GM12864 (cell line): Measurements from ENCODE around the gene TAX1BP1.

Experiments used
- DNase-seq: peaks from one replicate; pipeline ENCODE4 v3.0.0-alpha.2; 2011; ENCODE audit warnings: low read depth
- H3K4me3 ChIP-seq: 2 replicates; pipeline ENCODE4 v1.5.1; 2011; ENCODE audit warnings: mild to moderate bottlenecking, low read depth, low read length, control low read depth
- TF ChIP-seq, protein P1 (sequence below): IDR thresholded peaks from 2 replicates; pipeline ENCODE4 v1.5.1; 2011; ENCODE audit warnings: low read depth, mild to moderate bottlenecking, moderate library complexity, low read length, control low read depth, inconsistent platforms; ENCODE audit errors: missing control alignments

The TAX1BP1 gene

DNA sequence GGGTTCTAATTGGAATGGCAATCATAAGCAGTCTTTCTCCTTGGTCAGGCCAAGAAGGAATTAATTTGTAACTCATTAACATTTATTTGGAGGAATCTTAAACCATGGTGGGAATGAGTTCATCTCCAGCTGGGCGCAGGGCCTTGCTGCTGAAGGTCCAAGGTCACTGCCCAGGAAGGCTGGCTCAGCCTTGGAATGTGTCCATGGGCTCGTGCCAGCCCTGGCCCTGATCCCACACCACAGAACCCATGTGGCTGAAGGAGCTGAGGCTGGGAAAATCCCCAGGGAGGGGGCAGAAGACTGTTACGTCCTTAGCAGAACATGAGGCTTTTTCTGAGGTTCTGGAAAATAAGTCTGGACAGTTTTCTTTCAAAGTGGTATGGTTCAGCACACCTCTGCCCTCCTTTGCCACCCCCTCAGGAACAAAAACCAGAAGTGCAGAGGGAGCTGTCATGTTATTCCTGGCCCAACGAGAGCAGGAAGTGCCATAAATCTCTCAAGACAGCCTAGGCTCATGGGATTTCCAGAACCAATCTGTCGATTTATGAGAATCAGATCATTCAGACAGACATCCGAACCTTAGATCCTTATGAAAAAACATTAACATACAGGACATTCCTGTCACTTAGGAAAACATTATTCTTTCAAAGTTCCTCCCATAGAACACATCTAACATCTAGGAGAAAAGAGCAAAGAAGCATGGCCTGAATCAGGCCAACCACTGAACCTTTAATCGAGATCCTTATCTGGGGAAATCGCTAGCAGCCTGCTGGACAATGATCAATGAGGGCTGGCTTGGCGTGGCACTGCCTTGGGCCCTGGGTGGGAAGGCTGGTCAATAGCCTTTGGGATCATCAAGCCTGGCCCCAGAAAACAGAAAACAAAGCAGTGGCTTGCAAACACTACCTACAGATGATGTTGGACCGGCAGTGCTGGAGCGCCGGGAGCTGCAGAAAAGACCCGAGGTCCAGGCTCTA lies 134.3 kb downstream of the TAX1BP1 start:
- no peak for DNase-seq
- H3K4me3 ChIP-seq: no peak overlapping the region
- TF ChIP-seq, protein P1, sequence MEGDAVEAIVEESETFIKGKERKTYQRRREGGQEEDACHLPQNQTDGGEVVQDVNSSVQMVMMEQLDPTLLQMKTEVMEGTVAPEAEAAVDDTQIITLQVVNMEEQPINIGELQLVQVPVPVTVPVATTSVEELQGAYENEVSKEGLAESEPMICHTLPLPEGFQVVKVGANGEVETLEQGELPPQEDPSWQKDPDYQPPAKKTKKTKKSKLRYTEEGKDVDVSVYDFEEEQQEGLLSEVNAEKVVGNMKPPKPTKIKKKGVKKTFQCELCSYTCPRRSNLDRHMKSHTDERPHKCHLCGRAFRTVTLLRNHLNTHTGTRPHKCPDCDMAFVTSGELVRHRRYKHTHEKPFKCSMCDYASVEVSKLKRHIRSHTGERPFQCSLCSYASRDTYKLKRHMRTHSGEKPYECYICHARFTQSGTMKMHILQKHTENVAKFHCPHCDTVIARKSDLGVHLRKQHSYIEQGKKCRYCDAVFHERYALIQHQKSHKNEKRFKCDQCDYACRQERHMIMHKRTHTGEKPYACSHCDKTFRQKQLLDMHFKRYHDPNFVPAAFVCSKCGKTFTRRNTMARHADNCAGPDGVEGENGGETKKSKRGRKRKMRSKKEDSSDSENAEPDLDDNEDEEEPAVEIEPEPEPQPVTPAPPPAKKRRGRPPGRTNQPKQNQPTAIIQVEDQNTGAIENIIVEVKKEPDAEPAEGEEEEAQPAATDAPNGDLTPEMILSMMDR: no peak

DNA sequence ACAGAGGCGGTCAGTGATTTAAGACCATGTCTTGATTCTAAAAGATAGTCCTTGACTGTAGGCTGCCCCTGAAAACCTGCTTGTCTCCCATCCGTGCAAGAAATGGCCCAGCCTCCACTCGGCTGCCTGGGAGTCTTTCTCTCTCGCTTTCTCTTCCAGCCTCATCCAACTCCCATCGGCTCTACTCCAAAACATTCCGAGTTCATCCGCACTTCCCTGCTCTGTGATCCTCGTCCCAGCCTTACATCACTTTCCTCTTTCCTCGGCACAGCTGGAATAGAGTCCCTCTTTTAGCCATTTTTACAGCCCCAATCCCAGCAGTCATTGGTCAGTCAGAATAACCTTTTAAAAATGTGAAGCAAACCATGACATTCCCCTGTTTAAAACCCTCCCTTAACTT lies 135.1 kb downstream of the TAX1BP1 start:
- TF ChIP-seq, protein P1: no peak
- DNase-seq: no peak
- no peak overlapping the region for H3K4me3 ChIP-seq

DNA sequence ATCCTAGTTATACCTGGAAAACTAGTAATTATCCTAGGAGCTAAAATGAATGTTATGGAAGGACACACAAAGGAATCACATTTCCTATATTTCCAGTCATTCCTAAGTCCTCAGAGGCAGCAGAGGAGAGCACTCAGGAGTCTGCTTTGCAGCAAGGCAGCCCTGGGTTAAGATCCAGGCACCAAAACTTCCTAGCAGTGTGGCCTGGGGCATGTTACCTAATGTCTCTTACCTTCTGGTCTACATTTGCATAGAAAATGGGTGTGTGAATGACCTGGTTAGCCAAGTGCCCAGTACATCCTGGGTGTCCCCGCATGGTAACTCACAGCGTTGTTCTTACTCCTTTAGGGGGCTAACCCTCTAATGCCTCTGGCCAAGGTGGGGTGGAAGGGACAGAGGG lies 135.9 kb downstream of the TAX1BP1 start:
- TF ChIP-seq, protein P1: no peak
- no peak overlapping the region for H3K4me3 ChIP-seq
- DNase-seq: no peak

DNA sequence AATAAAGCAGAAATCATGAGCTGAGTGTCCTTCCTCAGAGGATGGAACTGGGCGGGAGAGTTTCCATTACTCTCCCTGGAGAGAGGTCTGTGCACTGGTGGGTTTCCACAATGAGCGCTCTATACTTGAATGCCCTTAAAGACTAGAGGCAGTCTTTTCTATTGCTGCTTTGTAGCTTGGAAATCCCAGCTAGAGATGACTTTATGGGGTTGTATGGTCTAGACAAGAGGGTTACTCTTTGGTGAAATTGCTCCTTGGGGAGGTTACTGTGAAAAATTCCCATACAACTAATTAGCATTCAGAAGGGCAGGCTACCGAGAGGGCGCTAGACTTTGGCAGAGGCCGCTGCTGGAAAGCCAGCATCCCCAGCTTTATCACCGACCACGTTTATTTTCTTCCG lies 136.8 kb downstream of the TAX1BP1 start:
- DNase-seq: no peak
- TF ChIP-seq, protein P1: no peak
- H3K4me3 ChIP-seq: no peak overlapping the region
